CD4-positive, alpha-beta T cell treated with Interleukin-15 for 1 hour (primary cell): Measurements from ENCODE around the gene GINS2.

Experiments used
- DNase-seq: peaks from one replicate; pipeline ENCODE4 v3.0.0-alpha.2; 2020

GINS2 gene

DNA sequence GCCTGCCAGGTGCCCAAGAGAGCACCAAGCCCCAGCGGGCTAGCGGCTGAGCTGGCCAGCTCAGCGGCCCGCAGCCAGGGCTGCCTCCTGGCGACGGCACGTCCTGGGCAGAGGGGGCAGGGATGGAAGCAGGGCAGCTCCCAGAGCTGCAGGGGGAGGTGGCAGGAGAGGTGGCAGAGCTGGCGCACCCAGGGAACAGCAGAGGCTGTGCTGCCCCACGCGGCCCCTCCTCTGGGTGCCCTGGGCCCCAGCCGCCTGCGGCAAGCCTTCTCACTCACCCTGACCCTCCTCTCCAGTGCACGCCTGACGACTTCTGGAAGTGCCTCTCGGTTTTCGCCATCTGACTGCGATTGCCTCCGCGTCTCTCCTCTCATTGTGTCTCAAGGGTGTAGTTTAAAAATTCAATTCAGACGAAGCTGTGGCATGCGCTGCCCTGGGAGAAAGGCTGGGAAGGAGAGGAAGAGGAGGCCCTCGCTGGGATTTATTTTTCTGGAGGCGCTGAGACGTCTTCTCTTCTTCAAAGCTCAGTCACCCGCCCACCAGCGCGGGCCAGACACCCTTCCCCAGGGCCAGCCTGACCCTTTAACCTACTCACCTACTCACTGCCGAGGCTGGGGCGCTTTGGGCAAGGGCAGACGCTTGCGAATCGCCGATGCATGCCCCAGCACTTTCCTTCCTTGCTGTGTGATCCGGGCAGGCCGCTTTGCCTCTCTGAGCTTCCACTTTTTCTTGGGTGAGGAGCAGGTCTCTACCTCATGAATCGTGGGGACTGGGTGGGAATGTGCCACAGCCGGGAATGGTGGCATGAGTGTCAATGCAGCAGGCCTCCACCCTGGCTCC, 50.7 kb downstream of the GINS2 start:
- no peak for DNase-seq

GRCh38 chr16:85637061-85637807, 51.5 kb downstream of the GINS2 start:
- DNase-seq = no peak

DNA sequence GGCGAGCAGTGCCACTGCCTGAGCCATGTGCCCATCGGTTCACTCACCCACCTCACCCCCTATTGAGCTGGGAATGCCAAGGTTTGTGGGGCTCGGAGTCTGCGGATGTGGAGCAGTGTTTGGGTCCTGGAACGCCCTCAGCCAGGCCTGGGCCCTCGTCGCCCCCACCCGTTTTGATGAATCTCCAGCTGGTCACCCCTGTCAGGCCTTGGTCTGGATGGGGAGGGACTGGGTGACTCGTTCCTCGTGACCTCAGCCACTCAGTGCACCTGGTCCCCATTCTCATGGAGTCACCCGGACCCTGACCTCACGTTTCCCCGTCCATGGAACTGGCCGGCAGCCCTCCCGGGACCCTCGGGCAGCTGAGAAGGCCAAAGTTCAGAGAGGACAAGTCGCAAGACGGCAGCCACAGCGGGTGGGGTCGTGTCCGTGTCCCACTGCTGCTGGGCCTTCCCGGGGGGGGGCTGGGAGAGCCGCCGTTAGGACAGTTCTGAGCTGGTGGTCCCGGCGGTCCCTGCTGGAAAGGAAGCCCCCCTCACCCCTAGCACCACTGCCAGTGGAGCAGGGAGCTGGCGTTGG, 52.4 kb downstream of the GINS2 start:
- DNase-seq = no peak

- no peak for DNase-seq
These were observed 53.1 kb downstream of the GINS2 start for GRCh38 chr16:85635545-85636140.

- no peak for DNase-seq
These were observed 53.8 kb downstream of the GINS2 start for GRCh38 chr16:85634747-85635544.

- DNase-seq = no peak
These were observed 54.9 kb downstream of the GINS2 start for GRCh38 chr16:85633888-85634287.

DNA sequence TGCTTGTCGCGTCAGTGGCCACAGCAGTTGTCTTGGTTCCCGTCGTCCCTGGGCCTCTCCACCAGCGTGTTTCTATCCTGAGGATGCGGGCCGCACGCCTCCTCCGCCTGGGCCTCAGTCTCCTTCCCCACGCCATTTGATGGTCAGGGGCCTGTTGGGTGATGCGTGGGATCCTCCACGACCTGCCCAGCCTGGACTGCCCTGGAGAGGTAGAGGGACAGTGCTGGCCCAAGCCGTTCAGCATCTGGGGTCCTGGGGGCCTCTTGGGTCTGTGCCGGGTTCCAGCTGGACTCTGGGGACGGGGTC, 55.4 kb downstream of the GINS2 start:
- DNase-seq = no peak

DNA sequence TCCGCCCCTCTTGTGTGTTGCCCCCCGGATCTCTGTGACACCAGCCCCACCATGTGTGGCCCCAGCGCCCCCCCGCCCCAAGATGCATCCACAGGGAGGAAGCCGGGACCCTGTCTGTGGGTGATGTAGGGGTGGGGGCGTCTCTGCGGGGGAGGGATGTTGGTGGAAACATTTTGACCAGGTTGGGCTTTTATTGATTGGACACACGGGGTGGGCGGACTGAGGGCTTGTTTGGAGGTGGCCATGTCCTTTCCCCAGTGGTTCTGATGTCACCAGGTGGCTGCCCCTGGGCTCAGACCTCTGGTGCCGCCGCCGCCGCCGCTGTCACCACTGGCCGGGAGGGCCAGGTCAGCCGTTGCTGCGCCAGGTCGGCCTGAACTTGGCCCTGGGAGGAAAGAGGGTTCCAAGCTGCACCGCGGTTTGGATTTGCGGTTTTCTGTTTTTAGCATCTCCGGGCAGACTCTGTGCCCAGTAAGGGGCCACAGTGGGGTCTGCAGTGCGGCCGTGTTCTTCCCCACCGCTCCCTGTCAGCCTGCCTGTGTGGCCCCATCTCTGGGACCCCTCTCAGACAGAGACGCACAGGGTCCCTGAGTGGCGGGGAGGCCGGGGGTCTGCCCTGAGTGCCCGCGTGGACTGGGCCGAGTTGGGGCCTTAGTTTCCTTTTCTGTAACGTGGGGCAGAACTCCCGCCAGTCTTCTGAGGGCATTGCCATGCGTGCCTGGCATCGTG, 55.9 kb downstream of the GINS2 start:
- no peak for DNase-seq

GRCh38 chr16:85631802-85632393, 56.9 kb downstream of the GINS2 start:
- DNase-seq = no peak

GRCh38 chr16:85631230-85631629, 57.5 kb downstream of the GINS2 start:
- no peak for DNase-seq

DNA sequence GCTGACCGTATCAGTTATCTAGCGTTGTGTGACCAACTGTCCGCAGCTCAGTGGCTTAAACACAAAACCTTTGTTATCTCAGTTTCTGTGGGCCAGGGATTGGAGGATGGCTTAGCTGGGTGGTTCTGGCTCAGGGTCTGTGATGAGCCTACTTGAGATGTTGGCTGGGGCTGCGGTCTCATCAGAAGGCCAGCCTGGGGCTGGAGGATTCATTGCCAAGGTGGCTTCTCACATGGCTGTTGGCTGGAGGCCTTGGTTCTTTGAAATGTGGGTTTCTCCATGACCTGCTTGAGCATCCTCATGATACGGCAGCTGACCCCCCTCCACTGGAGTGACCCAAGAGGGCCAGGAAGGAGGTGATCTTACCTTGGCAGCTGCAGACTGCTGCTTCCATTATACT, 58.9 kb downstream of the GINS2 start:
- DNase-seq = no peak

GRCh38 chr16:85629326-85629725, 59.4 kb downstream of the GINS2 start:
- no peak for DNase-seq

DNA sequence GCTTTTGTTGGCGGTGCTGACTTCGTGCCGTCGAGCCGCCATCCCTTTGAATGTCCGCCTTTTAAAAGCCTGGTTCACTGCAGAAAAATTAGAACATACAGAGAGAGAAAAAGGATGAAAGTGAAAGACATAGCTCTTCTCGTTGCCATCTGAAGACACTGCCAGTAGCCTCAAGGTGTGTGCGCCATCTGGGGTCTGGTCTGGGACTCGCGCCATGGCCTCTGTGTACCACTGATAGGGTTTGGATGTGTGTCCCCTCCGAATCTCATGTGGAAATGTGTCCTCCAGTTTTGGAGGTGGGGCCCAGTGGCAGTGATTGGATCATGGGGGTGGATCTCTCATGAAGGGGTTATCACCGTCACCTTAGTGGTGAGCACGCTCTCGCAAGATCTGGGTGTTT, 60.1 kb downstream of the GINS2 start:
- no peak for DNase-seq

DNA sequence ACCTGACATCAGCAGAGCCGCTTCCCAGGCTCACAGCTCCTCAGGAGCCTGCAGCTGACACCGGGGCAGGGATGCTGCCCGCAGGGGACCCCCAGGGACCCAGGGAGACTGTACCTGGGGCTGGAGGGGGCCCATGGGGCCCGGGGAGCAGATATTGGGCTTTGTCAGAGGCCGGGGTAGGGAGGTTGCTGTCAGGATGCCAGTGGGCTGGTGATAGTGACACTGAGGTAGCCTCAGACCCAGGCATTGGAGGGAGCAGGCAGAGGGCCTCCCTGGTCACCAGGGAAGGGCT, 60.5 kb downstream of the GINS2 start:
- DNase-seq = no peak

DNA sequence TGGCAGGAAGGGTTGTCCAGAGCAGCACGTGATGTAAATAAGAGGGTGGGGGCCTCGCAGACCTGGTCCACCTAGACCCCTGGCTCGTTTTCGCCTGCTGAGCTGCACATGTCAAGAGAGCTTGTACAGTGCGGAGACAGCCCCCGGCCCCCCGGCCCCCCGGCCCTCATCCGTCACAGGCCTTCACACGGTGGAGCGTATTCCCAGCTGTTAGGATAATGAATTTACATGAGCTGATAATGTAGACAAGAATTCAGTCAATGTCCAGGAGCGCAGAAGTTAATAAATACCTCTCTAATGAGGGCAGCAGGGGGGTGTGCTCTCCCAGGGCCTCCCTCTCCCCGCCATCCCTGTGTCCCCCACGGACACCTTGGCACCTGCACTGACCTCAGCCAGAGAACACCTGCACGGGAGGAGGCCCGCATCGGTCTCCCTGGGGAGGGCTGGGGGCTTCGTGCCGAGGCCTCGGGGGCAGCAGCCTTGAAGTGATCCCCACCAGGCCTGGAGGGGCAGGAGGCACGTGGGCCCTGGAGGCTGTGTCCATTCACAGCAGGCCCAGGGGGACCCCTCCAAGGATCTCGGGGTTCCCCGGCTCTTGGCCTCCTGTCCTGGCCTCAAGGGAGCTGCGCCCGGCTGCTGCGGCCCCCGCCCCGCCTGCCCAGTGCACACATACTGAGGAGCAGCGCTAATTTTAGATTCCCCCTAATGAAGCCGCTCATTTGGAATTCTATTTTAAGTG, 61.1 kb downstream of the GINS2 start:
- DNase-seq = no peak

- no peak for DNase-seq
These were observed 61.7 kb downstream of the GINS2 start for GRCh38 chr16:85627089-85627488.
